HuH-7.5 (cell line): Measurements from ENCODE around the gene EBI3.
A peak's percentile ranks its signal among the peaks of the same experiment; 100 is the strongest.
"Not testable (repeated sequence)": the region's sequence is repeated elsewhere in the genome, so short reads cannot be mapped to it uniquely, and the experiment has no call there.

ENCODE experiments used
- DNase-seq: peaks from one replicate; pipeline ENCODE4 v3.0.0; 2011; ENCODE audit warnings: low spot score

Gene EBI3

DNA sequence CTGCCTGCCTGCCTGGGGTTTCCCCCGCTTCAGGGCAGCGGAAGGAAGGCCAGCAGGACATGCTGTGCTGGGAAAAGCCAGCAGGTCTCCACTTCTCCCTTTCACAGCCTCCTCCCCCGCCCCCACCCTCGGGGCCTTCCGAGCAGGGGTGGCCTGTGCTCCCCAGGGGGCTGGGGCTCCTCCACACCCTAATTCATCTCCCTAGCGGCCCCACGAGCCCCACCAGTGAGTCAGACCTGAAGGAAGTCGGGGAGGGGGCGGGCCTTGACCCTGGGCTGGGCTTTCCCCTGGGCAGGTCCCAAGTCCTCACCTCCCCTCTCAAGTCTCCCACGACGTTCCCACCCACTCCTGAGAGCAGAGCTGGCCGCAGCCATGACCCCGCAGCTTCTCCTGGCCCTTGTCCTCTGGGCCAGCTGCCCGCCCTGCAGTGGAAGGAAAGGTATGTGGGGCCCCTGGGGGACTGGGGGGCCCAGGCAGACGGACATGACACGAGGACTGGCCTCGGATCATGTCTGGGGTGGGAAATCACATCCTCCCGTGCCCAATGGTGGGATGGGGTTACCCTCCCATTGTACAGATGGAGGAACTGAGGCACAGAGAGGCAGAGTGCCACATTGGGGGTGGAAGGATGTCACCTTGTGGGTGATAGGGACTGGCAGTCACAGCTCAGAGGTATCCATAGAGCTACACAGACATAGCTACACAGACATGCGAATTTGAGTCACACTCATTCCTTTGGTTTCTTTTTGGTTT lies at the start of gene EBI3:
Gene EBI3, plus strand, starts transcription at position 345 of the 753 bp plus-strand sequence. Its CDS starts 28 bp downstream, at position 373.
- DNase-seq: no peak

DNA sequence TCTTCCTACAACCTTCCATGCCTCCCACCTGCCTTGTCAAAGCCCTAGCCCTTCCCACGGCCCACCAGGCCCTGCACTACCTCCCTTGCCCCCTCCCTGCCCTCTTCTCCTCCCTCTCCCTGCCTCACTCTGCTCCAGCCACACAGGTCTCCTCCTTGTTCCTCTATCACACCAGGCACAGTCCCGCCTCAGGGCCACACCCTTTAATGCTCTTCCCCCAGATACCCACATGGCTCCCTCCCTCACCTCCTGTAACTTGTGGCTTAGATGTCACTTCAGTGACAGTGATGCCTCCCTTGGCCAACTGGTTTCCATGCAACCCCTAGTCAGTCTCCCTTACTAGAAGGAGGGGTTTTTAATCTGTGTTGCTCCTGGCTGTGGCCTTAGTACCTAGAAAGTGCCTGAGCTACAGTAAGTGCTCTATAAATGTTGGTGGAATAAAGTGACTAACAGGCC lies 48.2 kb upstream of the EBI3 start:
- DNase-seq: no peak

GRCh38 chr19:4182084-4182810 lies 47.1 kb upstream of the EBI3 start, which contains the start of the genes ANKRD24 and SIRT6:
Gene ANKRD24, plus strand, starts transcription at chr19:4182689. Its CDS starts 3,737 bp downstream, at chr19:4186426.
Gene SIRT6, minus strand, starts transcription at chr19:4182563. Its CDS starts 24 bp downstream, at chr19:4182539.
- peak; percentile 99 for DNase-seq

DNA sequence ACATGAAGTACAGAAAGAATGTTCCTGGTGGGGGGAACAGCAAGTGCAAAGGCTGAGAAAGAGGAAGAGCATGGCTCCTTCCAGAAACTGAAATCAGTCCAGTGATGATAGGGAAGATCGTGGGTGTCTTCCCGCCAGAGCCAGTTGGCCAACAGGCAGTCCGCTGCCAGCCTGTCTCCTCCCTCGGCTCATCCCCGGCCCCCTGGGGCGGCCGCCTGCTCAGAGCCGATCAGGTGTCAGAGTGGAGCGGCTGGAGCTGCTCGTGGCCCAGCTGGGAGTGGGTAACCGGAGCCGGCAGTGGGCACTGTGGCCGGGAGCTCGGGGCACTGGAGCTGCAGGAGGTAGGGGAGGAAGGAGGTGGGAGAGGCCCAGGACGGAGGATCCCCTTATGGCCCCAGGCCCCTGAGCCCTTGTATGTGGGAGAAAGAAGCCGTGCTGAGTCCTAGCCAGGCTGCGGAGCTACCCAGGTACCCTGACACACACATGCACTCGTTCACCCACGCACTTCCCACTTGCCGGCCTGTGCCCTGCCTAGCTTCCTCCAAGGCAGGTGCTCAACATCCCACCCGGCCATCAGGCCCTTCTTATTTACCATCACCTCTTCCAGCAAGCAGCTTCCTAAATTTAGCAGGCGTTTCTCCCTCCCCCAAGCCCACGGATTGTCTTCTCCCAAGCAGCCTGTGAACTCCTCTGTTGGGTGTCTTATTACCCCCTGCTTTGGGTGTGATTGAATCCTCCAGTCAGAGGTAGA lies 45.2 kb upstream of the EBI3 start:
- no peak for DNase-seq

DNA sequence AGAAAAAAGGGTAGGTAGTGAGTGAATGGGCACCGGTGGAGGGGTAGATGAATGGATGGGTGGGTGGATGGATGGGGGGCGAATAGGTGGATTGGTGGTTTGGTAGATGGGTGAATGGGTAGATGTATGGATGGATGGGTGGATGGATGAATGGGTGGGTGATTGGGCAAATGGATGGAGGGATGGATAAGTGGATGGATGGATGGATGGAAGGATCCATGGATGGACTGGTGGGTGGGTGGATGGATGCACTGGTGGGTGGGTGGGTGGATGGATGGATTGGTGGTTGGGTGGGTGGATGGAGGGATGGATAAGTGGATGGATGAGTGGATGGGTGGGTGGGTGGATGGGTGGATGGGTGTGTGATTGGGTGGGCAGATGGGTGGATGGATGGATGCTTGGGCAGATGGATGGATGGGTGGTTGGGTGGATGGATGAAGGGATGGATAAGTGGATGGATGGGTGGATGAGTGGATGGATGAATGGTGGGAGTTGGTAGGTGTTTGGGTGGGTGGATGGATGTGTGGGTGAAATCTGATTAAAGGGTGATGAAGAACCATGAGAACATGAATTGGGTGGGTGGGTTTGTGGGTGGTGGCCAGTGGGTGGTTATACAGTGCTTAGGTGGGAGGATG lies 44.5 kb upstream of the EBI3 start:
- DNase-seq: no peak

GRCh38 chr19:4185413-4186086 lies 43.8 kb upstream of the EBI3 start:
- DNase-seq: no peak

GRCh38 chr19:4186087-4186993 lies 43.0 kb upstream of the EBI3 start:
- DNase-seq: peak; percentile 97

GRCh38 chr19:4187313-4188122 lies 41.8 kb upstream of the EBI3 start:
- no peak for DNase-seq

- DNase-seq: no peak
Observed at GRCh38 chr19:4189641-4190040, 39.7 kb upstream of the EBI3 start.

- not testable (repeated sequence) for DNase-seq
Observed at GRCh38 chr19:4192537-4192936, 36.8 kb upstream of the EBI3 start.

DNA sequence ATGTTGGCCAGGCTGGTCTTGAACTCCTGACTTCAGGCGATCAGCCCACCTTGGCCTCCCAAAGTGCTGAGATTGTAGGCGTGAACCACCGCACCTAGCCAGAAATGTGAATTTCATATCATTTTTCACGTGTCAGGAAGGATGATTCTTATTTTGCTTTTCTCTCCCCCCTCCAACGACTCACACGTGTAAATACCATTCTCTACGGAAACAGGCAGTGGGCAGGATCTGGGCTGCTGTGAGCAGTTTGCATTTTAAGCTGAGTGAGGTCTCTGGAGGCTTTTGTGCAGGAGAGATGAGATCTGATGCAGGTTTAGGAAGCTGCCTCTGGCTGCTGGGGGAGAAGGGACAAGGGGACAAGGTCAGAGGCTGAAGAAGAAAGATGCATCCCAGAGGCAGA lies 35.0 kb upstream of the EBI3 start:
- no peak for DNase-seq

DNA sequence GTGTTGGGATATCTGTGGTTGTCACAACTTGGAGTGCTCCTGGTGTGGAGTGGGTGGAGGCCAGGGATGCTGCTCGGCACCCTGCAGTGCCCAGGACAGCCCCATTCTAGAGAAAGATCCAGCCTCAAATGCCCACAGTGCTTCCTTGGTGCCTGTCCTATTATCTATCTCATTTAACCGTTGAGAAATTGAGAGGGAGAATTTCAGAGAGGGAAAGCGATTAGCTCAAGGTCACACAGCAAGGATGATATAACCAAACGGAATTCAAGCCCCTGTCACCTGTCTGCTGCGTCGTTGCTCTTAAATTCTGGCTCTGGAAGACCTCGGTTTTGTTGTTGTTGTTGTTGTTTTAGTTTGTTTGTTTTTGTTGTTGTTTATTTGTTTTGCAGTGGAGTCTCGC lies 33.3 kb upstream of the EBI3 start:
- DNase-seq: no peak

DNA sequence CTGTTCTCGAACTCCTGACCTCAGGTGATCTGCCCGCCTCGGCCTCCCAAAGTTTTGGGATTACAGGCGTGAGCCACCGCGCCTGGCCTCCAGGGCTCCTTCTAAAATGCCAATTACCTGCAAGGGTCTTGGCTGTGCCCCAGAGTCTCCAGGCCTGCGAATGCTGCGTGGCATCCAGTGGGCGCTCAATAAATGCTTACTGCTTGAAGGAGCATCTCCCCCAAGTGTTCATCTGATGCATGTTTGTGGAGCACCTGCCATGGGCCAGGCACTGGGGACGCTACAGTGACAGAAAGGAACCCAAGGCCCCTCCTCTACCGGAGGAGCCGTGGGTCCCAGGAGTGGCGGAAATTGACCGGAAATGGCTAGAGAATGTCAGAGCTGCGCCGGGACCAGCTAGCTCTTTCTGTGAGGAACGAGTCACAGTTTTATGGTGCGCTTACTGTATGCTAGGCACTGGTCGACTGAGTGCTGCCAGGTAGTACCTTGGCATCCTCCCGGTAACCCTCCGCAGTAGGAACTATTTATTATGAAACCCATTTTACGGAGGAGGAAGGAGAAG lies 32.7 kb upstream of the EBI3 start:
- DNase-seq: no peak

DNA sequence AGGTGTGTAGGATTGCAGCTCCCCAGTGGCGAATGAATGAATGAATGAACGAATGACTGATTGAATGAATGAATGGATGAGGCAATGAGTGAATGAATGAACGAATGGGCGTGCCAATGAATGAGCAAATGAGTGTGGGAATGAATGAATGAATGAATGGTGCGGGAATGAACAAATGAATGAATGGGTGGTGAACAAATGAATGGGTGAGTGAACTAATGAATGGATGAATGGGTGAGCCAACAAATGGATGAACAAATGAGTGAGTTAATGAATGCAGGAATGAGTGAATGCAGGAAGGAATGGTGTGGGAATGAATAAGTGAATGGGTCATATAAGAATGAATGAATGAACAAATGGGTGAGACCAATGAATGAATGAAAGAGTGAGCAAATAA lies 32.1 kb upstream of the EBI3 start:
- no peak for DNase-seq

GRCh38 chr19:4197625-4198466 lies 31.5 kb upstream of the EBI3 start:
- DNase-seq: no peak

- DNase-seq: peak; percentile 35
Observed at GRCh38 chr19:4198467-4199126, 30.7 kb upstream of the EBI3 start.

DNA sequence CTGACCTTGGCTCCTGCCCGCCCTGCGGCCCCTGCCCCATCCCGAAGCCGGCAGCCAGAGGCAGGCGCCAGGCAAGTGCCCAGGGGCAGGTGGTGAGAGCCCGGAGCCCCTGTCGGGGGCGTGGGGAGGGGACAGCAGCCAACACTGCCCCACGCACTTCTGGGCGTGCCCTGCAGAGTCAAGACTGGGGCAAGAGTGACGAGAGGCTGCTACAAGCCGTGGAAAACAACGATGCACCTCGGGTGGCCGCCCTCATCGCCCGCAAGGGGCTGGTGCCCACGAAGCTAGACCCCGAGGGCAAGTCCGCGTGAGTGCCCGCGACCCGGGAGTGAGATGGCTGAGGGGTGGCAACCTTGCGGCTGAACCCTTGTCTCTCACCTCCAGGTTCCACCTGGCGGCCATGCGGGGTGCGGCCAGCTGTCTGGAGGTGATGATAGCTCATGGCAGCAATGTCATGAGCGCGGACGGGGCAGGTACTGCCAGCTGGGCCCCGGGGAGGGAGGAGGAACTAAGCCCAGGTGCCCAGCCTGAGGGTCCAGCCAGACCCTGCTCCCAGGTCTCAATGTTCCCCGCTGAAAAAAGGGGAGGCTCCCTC lies 29.5 kb upstream of the EBI3 start:
- DNase-seq: peak; percentile 79
